Ovary (tissue), 9 donors: Measurements from ENCODE around the gene USP13. TPM values are rescaled to one million over a fixed set of nuclear protein-coding genes. Genes with fewer than 3 reads are reported as not detected.

ENCODE experiments used
- DNase-seq, 5 donors: peaks; one replicate each; pipeline ENCODE4 v3.0.0-alpha.2; 2019 to 2020
- H3K27ac ChIP-seq, 2 donors: fragments of 200-600 bp; one replicate each; pipeline versions ENCODE4 v1.5.1 to v1.8.0; 2019 to 2022
- H3K27me3 ChIP-seq: fragments of 200-600 bp; one replicate; pipeline ENCODE4 v1.8.0; 2022
- H3K36me3 ChIP-seq: fragments of 200-600 bp; sonication (generic); one replicate; pipeline ENCODE4 v1.5.1; 2019
- H3K4me1 ChIP-seq: one replicate; pipeline ENCODE4 v1.8.1; 2013; ENCODE audit warnings: mild to moderate bottlenecking, moderate library complexity; ENCODE audit not compliant: insufficient read depth
- H3K4me3 ChIP-seq: fragments of 200-600 bp; sonication (generic); one replicate; pipeline ENCODE4 v1.5.1; 2017
- H3K9me3 ChIP-seq, 2 donors: fragments of 200-600 bp in 1 of 2; sonication (generic) in 1 of 2; one replicate each; pipeline versions ENCODE4 v1.5.1 to v1.8.1; 2013 to 2019; ENCODE audit warnings: mild to moderate bottlenecking in 1 of 2, moderate library complexity in 1 of 2
- EP300 ChIP-seq: sonication (generic); formaldehyde crosslinking; IDR thresholded peaks from one replicate; pipeline ENCODE4 v1.6.1; 2017; ENCODE audit warnings: antibody characterized with exemption
- POLR2A ChIP-seq: fragments of 450-650 bp; IDR thresholded peaks from one replicate; pipeline ENCODE4 v1.6.1; 2017; ENCODE audit warnings: antibody characterized with exemption, mild to moderate bottlenecking, moderate library complexity
- WGBS, 3 donors: extraction: QIAGEN DNeasy Blood & Tissue Kit in 1 of 3; methylation state at CpG; one replicate each; pipeline versions ENCODE4 v1.1.5 to v1.1.7; 2013 to 2017; 5-methylcytosine and 5-hydroxymethylcytosine counted together
- intact Hi-C, 4 donors: fragments of 100-400 bp; cut with DNase I; formaldehyde crosslinking; loops; one replicate each; pipeline versions ENCODE4 v1.11.0 to v1.15.1; 2022 to 2023
- polyA plus RNA-seq, 2 donors: library from polyadenylated mRNA; stranded (reverse); fragments of 200-250 nt in 1 of 2; fragments of 350-450 nt in 1 of 2; fragmentation: Illumina TruSeq in 1 of 2; extraction: RNeasy Lipid Tissue Mini Kit (QIAGEN cat#74804) in 1 of 2; gene quantifications; one replicate each; pipeline ENCODE4 v1.2.3, GENCODE V29; 2013 to 2014
- total RNA-seq, 7 donors: library from RNA; depleted of rRNA in 2 of 7; stranded (reverse); fragments of >200 nt in 2 of 7; fragmentation: NEBNext Ultra II Directional in 3 of 7; extraction: Animal tissue kit (Norgen Biotek cat#: 25700) in 3 of 7; gene quantifications; one replicate each; pipeline versions ENCODE4 v1.1.0 to v1.2.4, GENCODE V29; 2016 to 2023
- TF ChIP-seq, protein P1 (sequence below), 3 donors: fragments of 450-650 bp in 2 of 3; fragments of 200-600 bp in 1 of 3; IDR thresholded peaks; one replicate each; pipeline versions ENCODE4 v1.5.1 to v1.8.0; 2016 to 2022; ENCODE audit warnings: antibody characterized with exemption in 3 of 3, mild to moderate bottlenecking in 1 of 3
- donor health status: DM: no; HTN: no; CAD: no; lungs with moderate emphysema.
- donor health status: DM: no; HTN: no; CAD: no.
- donor health status: Bipolar disorder and iron deficiency.
- donor health status: DM: yes; HTN: yes; CAD: no.
- donor health status: DM: no; HTN: no; CAD: no.
- donor health status: DM: yes; HTN: yes; CAD: no.

Gene USP13
- total and polyA plus RNA-seq, 9 donors: 7.0 to 26.3 (median 19.4) TPM

GRCh38 chr3:179687967-179688535 lies 35.2 kb downstream of the USP13 start:
- WGBS, 3 donors: 66 to 88% (median 84%) methylated on average over 4 of the region's 4 CpGs
- Histone ChIP-seq H3K27ac (no peak overlapping the region), H3K4me3 (no peak overlapping the region), H3K36me3 (no peaks in the 10 kb centered on the region), H3K9me3 (no peaks in the 10 kb centered on the region), H3K4me1 (peaks cover 10% of the 10 kb centered on the region), H3K27me3 (no peaks in the 10 kb centered on the region)
- TF ChIP-seq POLR2A (no peak), EP300 (no peak)
- TF ChIP-seq, protein P1, sequence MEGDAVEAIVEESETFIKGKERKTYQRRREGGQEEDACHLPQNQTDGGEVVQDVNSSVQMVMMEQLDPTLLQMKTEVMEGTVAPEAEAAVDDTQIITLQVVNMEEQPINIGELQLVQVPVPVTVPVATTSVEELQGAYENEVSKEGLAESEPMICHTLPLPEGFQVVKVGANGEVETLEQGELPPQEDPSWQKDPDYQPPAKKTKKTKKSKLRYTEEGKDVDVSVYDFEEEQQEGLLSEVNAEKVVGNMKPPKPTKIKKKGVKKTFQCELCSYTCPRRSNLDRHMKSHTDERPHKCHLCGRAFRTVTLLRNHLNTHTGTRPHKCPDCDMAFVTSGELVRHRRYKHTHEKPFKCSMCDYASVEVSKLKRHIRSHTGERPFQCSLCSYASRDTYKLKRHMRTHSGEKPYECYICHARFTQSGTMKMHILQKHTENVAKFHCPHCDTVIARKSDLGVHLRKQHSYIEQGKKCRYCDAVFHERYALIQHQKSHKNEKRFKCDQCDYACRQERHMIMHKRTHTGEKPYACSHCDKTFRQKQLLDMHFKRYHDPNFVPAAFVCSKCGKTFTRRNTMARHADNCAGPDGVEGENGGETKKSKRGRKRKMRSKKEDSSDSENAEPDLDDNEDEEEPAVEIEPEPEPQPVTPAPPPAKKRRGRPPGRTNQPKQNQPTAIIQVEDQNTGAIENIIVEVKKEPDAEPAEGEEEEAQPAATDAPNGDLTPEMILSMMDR (IDR thresholded peaks at IDR 0.05): no peak
- no peak for DNase-seq
- intact Hi-C loops: no loop called here

GRCh38 chr3:179688850-179689249 lies 36.0 kb downstream of the USP13 start:
- Histone ChIP-seq H3K4me3 (no peak overlapping the region), H3K9me3 (no peaks in the 10 kb centered on the region), H3K27me3 (no peaks in the 10 kb centered on the region), H3K4me1 (peaks cover 7% of the 10 kb centered on the region), H3K27ac (no peak overlapping the region), H3K36me3 (no peaks in the 10 kb centered on the region)
- TF ChIP-seq, protein P1 (IDR thresholded peaks at IDR 0.05): no peak
- no peak for TF ChIP-seq POLR2A
- no peak for TF ChIP-seq EP300
- no peak for DNase-seq
- 95 to 99% (median 97%) methylated on average over 4 of the region's 4 CpGs for WGBS, 3 donors
- intact Hi-C loops: no loop called here

- no peak overlapping the region for H3K27ac ChIP-seq
- TF ChIP-seq, protein P1 (IDR thresholded peaks at IDR 0.05): no peak
- TF ChIP-seq POLR2A: no peak
- TF ChIP-seq EP300: no peak
- WGBS, 3 donors: 88 to 97% (median 97%) methylated on average over 6 of the region's 6 CpGs
- no peak for DNase-seq
- H3K4me1 ChIP-seq: no peaks in the 10 kb centered on the region
- no peaks in the 10 kb centered on the region for H3K27me3 ChIP-seq
- no peaks in the 10 kb centered on the region for H3K9me3 ChIP-seq
- H3K36me3 ChIP-seq: no peaks in the 10 kb centered on the region
- no peak overlapping the region for H3K4me3 ChIP-seq
- intact Hi-C loops: no loop called here
Measured at GRCh38 chr3:179694731-179695130, 41.9 kb downstream of the USP13 start.

- intact Hi-C loops: no loop called here
- Histone ChIP-seq H3K27me3 (no peaks in the 10 kb centered on the region), H3K4me1 (no peaks in the 10 kb centered on the region), H3K27ac (no peak overlapping the region), H3K4me3 (no peak overlapping the region), H3K9me3 (no peaks in the 10 kb centered on the region), H3K36me3 (no peaks in the 10 kb centered on the region)
- TF ChIP-seq, protein P1 (IDR thresholded peaks at IDR 0.05): no peak
- no peak for TF ChIP-seq POLR2A
- WGBS, 3 donors: 86 to 87% (median 86%) methylated on average over 4 of the region's 4 CpGs
- DNase-seq: no peak
Measured at GRCh38 chr3:179695672-179696313, 43.0 kb downstream of the USP13 start.
